HG02623 (cell line): ENCODE measurements around the gene WASHC3.

Experiments used
- ATAC-seq: cut with Tn5 transposase; IDR thresholded peaks from one replicate; pipeline ENCODE4 v1.9.1; 2021; ENCODE audit warnings: moderate library complexity; ENCODE audit not compliant: unreplicated experiment

The WASHC3 gene

GRCh38 chr12:101982307-101982706, 79.5 kb downstream of the WASHC3 start:
- ATAC-seq, result no peak

GRCh38 chr12:101981868-101982267, 79.9 kb downstream of the WASHC3 start:
- ATAC-seq, result no peak

GRCh38 chr12:101968770-101969169, 93.0 kb downstream of the WASHC3 start:
- no peak for ATAC-seq

- ATAC-seq, result no peak
These were observed 94.3 kb downstream of the WASHC3 start for GRCh38 chr12:101967506-101967905.

GRCh38 chr12:101966496-101966895, 95.3 kb downstream of the WASHC3 start:
- no peak for ATAC-seq

DNA sequence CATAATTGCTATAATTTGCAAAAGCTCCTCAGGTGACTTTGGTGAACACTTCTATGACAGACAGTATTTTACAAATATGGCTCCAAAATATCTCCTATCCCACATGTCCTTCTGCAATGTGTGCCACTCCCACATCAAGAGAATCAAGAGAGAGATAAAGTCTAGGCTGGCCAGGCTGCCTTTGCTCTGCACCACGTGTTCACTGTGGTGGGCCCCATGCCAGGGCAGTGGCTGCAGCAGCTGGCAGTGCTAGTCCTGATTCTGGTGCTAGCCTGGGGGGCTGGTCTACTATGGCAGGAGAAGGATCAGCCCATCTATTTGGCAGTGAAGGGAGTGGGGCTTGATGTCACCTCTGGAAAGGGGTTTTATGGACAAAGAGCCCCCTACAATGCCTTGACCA, 98.1 kb downstream of the WASHC3 start:
- no peak for ATAC-seq
